Bronchial epithelial cell (primary cell): Measurements from ENCODE around the gene FGFR2. TPM values are rescaled to one million over a fixed set of nuclear protein-coding genes. Genes with fewer than 3 reads are reported as not detected.

ENCODE experiments used
- DNase-seq: peaks from one replicate; pipeline ENCODE4 v3.0.0-alpha.2; 2010; ENCODE audit warnings: low read depth
- FAIRE-seq: peaks from 2 replicates; lab custom pipeline; 2011; peaks lifted over from hg19 to GRCh38; lab: Jason Lieb, UNC
- H3K27me3 ChIP-seq: 2 replicates; pipeline ENCODE4 v1.5.1; 2011; ENCODE audit warnings: low read length; ENCODE audit not compliant: control insufficient read depth, insufficient read depth
- H3K36me3 ChIP-seq: 2 replicates; pipeline ENCODE4 v1.5.1; 2011; ENCODE audit warnings: low read length; ENCODE audit not compliant: control insufficient read depth, insufficient read depth
- H3K4me3 ChIP-seq: 2 replicates; pipeline ENCODE4 v1.5.1; 2011; ENCODE audit warnings: mild to moderate bottlenecking, low read depth, low read length, control low read depth
- total RNA-seq: library from RNA; depleted of rRNA; stranded (reverse); fragments of >200 nt; gene quantifications from 2 replicates; pipeline ENCODE4 v1.2.1, GENCODE V29; 2014
- TF ChIP-seq, protein P1 (sequence below): IDR thresholded peaks from 2 replicates; pipeline ENCODE4 v1.5.1; 2011; ENCODE audit warnings: mild to moderate bottlenecking, moderate library complexity, low read length, control low read depth, inconsistent platforms; ENCODE audit not compliant: insufficient read depth, severe bottlenecking

FGFR2 gene
- total RNA-seq, 1 donor from 2014 or later = 16.8 TPM

DNA sequence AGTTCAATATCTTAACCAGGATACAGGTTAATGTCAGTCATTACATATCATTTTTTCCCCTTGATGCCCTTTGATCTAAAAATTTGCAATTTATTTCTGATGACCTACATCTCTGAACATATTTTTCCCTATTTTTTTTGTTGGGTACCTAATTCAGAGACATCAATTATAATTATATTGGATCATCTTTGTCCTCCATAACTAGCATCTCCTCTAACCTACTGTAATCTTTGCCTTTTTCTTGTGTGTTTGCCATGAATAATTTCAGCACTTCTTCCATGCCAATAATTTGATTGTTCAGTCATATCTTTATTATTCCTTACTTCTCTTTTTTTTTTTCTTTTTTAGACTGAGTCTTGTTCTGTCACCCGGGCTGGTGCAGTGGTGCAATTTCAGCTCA, 39.2 kb upstream of the FGFR2 start:
- no peaks in the 10 kb centered on the region for H3K36me3 ChIP-seq
- no peak for DNase-seq
- no peak overlapping the region for H3K4me3 ChIP-seq
- no peak for FAIRE-seq
- TF ChIP-seq, protein P1, sequence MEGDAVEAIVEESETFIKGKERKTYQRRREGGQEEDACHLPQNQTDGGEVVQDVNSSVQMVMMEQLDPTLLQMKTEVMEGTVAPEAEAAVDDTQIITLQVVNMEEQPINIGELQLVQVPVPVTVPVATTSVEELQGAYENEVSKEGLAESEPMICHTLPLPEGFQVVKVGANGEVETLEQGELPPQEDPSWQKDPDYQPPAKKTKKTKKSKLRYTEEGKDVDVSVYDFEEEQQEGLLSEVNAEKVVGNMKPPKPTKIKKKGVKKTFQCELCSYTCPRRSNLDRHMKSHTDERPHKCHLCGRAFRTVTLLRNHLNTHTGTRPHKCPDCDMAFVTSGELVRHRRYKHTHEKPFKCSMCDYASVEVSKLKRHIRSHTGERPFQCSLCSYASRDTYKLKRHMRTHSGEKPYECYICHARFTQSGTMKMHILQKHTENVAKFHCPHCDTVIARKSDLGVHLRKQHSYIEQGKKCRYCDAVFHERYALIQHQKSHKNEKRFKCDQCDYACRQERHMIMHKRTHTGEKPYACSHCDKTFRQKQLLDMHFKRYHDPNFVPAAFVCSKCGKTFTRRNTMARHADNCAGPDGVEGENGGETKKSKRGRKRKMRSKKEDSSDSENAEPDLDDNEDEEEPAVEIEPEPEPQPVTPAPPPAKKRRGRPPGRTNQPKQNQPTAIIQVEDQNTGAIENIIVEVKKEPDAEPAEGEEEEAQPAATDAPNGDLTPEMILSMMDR = no peak
- H3K27me3 ChIP-seq = no peaks in the 10 kb centered on the region

DNA sequence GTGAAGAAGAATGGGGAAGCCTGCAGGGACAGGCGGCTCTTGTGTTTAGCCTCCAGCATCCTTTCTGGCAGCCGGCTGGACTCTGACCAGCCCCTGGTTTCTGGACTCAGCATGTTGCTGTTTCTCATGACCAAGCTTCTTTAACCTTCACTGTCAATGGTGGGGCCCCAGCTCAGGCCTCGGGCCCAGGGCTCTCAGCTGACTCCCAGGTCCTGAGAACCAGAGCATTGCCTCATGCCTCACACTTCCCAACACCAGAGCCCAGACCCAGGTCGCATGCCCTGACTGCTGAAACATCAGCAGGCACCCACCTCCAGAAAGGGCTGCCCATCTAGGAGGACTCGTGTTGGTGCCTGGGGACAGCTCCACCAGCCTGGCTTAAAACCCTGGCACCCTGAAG, 34.8 kb upstream of the FGFR2 start:
- H3K36me3 ChIP-seq = no peaks in the 10 kb centered on the region
- no peak for FAIRE-seq
- TF ChIP-seq, protein P1 = no peak
- no peak for DNase-seq
- no peaks in the 10 kb centered on the region for H3K27me3 ChIP-seq
- no peak overlapping the region for H3K4me3 ChIP-seq

DNA sequence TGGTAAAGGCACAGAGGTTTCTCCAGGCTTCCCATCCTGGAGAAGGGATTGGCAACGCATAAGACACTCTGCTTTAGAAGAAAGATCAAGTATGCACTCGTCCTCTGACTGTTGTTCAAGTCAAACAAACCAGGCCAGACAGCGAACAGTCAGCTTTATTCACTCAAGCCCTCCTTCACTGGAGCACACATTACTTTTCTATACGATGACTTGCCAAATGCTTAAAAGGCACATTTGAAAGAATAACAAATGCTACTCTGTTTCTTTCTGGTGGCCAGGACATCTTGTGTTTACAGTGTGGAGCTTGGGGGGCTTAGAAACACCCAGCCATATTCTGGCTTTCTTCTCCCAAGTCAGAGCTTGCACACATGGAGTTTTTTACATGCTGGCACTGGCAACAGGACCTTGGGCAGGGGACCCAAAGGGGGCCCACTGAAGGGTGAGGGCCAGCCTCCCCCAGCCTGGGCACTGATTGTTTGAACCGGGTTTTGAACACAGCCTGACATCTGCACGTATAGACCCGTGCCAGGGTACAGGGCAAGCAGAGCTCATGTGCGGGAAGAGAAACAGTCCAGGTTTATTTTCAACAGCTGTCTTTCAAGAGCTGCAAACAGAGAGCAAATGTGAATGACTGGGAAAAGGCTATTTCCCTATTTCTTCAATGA, 33.3 kb upstream of the FGFR2 start:
- H3K27me3 ChIP-seq = no peaks in the 10 kb centered on the region
- DNase-seq = peak; percentile 56
- no peak overlapping the region for H3K4me3 ChIP-seq
- no peak for FAIRE-seq
- TF ChIP-seq, protein P1 = no peak
- H3K36me3 ChIP-seq = no peaks in the 10 kb centered on the region

DNA sequence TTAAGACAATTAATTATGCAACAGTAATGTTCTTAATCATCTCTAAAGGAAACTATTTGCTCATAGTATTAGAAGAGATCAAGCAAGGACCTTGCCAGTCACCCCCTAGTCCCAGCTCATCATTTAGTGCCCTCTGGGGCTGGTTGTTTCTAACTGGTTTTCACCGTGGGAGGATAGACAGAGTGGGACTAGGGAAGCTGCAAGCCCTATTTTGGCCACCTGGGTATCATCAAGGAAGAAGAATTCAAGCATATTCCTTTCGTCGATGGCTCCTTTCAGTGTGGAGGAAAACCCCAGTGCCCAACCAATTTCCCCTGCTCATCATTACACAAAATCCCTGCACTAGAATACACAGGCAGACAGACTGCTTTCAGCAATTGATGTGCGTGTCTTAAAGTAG, 30.6 kb upstream of the FGFR2 start:
- no peak for FAIRE-seq
- Histone ChIP-seq H3K4me3 (no peak overlapping the region), H3K27me3 (no peaks in the 10 kb centered on the region)

DNA sequence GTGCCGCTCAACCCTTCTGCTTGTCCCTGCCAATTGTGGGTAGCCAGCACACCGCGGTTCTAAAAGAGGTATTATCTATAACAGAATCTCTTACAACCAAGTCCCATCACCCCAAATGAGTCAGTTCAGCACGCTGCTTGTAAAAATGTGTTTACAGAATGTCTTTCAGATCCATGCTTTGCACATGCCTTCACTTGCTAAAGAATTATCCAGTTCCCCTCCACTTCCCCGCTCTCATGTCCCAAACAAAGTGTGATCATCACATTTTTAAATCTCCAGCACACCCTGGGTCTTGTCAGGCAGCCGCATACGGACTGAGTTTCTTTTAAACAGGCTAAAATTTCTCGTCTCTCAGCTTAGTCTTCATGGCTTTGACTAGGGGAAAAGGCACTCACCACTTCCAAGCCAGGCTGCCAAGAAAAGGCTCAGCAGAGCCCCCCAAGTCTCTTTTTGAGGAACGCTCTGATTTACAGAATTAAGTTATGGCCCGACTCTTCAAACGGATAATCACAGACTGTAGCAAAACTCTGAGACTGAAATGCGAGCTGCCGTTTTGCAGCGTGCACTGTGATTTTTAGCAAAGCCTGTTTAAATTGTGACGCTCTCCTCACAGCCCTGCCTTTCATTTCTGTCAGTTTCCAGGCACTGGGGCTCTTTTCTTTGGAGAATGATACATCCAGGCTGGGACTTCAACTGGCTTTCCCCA, 29.8 kb upstream of the FGFR2 start:
- FAIRE-seq = no peak
- Histone ChIP-seq H3K27me3 (no peaks in the 10 kb centered on the region), H3K4me3 (no peak overlapping the region), H3K36me3 (no peaks in the 10 kb centered on the region)
- peak; percentile 80 for DNase-seq
- TF ChIP-seq, protein P1 = no peak

More for the DNA sequence above, 30.6 kb upstream of the FGFR2 start:
- H3K36me3 ChIP-seq = no peaks in the 10 kb centered on the region
- TF ChIP-seq, protein P1 = no peak
- DNase-seq = no peak
